Astrocyte (in vitro differentiated cells and primary cell): ENCODE results near the gene CSNK1E. TPM values are rescaled to one million over a fixed set of nuclear protein-coding genes. Genes with fewer than 3 reads are reported as not detected.
A peak's percentile ranks its signal among the peaks of the same experiment; 100 is the strongest.

Experiments
- DNase-seq: peaks from one replicate; pipeline ENCODE4 v3.0.0-alpha.2; 2010; ENCODE audit warnings: low read depth
- FAIRE-seq: peaks from 2 replicates; lab custom pipeline; 2011; peaks lifted over from hg19 to GRCh38; lab: Jason Lieb, UNC
- H2AFZ ChIP-seq: 2 replicates; pipeline ENCODE4 v1.6.0; 2012; ENCODE audit warnings: low read depth, low read length, inconsistent platforms
- H3K27ac ChIP-seq: 2 replicates; pipeline ENCODE4 v1.5.1; 2011; ENCODE audit warnings: low read depth, low read length, inconsistent platforms
- H3K27me3 ChIP-seq: 2 replicates; pipeline ENCODE4 v1.6.0; 2011; ENCODE audit warnings: low read length, inconsistent platforms; ENCODE audit not compliant: insufficient read depth
- H3K36me3 ChIP-seq: 2 replicates; pipeline ENCODE4 v1.5.1; 2011; ENCODE audit warnings: low read length, inconsistent platforms; ENCODE audit not compliant: insufficient read depth
- H3K4me1 ChIP-seq: 2 replicates; pipeline ENCODE4 v1.5.1; 2011; ENCODE audit warnings: low read length, inconsistent platforms; ENCODE audit not compliant: insufficient read depth
- H3K4me2 ChIP-seq: 2 replicates; pipeline ENCODE4 v1.6.0; 2012; ENCODE audit warnings: low read length, inconsistent platforms
- H3K4me3 ChIP-seq: 2 replicates; pipeline ENCODE4 v1.5.1; 2011; ENCODE audit warnings: low read depth, mild to moderate bottlenecking, low read length, inconsistent platforms; ENCODE audit not compliant: insufficient read depth
- H3K79me2 ChIP-seq: 2 replicates; pipeline ENCODE4 v1.6.0; 2012; ENCODE audit warnings: mild to moderate bottlenecking, low read length, inconsistent platforms; ENCODE audit not compliant: insufficient read depth
- H3K9ac ChIP-seq: 2 replicates; pipeline ENCODE4 v1.6.0; 2012; ENCODE audit warnings: mild to moderate bottlenecking, low read length, inconsistent platforms
- H3K9me3 ChIP-seq: 2 replicates; pipeline ENCODE4 v1.5.1; 2012; ENCODE audit warnings: low read depth, mild to moderate bottlenecking, low read length, inconsistent platforms; ENCODE audit not compliant: insufficient read depth
- H4K20me1 ChIP-seq: 2 replicates; pipeline ENCODE4 v1.6.0; 2012; ENCODE audit warnings: low read length, inconsistent platforms; ENCODE audit not compliant: insufficient read depth
- H3K27ac Mint-ChIP-seq: one replicate; pipeline ENCODE4 v1.8.0; 2021; ENCODE audit warnings: mild to moderate bottlenecking, mixed read lengths; ENCODE audit not compliant: unreplicated experiment
- H3K27me3 Mint-ChIP-seq: one replicate; pipeline ENCODE4 v1.8.0; 2021; ENCODE audit warnings: low read depth, mixed read lengths; ENCODE audit not compliant: unreplicated experiment
- H3K36me3 Mint-ChIP-seq: one replicate; pipeline ENCODE4 v1.8.0; 2021; ENCODE audit warnings: low read depth, mixed read lengths; ENCODE audit not compliant: unreplicated experiment
- H3K4me1 Mint-ChIP-seq: one replicate; pipeline ENCODE4 v1.8.0; 2021; ENCODE audit warnings: low read depth, mixed read lengths; ENCODE audit not compliant: unreplicated experiment
- H3K4me3 Mint-ChIP-seq: one replicate; pipeline ENCODE4 v1.8.0; 2021; ENCODE audit warnings: mild to moderate bottlenecking, moderate library complexity, mixed read lengths; ENCODE audit not compliant: unreplicated experiment
- H3K9me3 Mint-ChIP-seq: one replicate; pipeline ENCODE4 v1.8.0; 2021; ENCODE audit warnings: mild to moderate bottlenecking, mixed read lengths; ENCODE audit not compliant: unreplicated experiment
- CTCF ChIP-seq: IDR thresholded peaks from 2 replicates; pipeline ENCODE4 v1.5.1; 2011; ENCODE audit warnings: low read depth, mild to moderate bottlenecking, inconsistent platforms, low read length, moderate library complexity; ENCODE audit not compliant: insufficient read depth
- EZH2 ChIP-seq: IDR thresholded peaks from 2 replicates; pipeline ENCODE4 v1.6.1; 2012; ENCODE audit warnings: mild to moderate bottlenecking, low read length, inconsistent platforms; ENCODE audit not compliant: insufficient read depth
- total RNA-seq: library from RNA; stranded (reverse); gene quantifications from 2 replicates; pipeline ENCODE4 v1.2.1, GENCODE V29; 2021

The CSNK1E gene
- total RNA-seq, 1 donor from 2014 or later: 171 TPM

GRCh38 chr22:38347944-38348750 is 30.9 kb upstream of the CSNK1E start:
- Mint-ChIP-seq H3K27me3 (peaks cover 2% of the 10 kb centered on the region), H3K36me3 (peaks cover 2% of the 10 kb centered on the region), H3K9me3 (no peaks in the 10 kb centered on the region), H3K4me3 (no peak overlapping the region), H3K4me1 (peaks cover 3% of the 10 kb centered on the region), H3K27ac (peak overlapping the region; percentile 62)
- H3K4me2 ChIP-seq: no peak overlapping the region
- no peak for TF ChIP-seq CTCF
- no peak for TF ChIP-seq EZH2
- no peak overlapping the region for H3K27ac ChIP-seq
- no peaks in the 10 kb centered on the region for H3K27me3 ChIP-seq
- H2AFZ ChIP-seq: no peak overlapping the region
- no peak for FAIRE-seq
- no peak overlapping the region for H3K9ac ChIP-seq
- DNase-seq: no peak
- no peaks in the 10 kb centered on the region for H4K20me1 ChIP-seq
- H3K4me1 ChIP-seq: no peaks in the 10 kb centered on the region
- no peaks in the 10 kb centered on the region for H3K36me3 ChIP-seq
- H3K4me3 ChIP-seq: no peak overlapping the region
- H3K9me3 ChIP-seq: no peaks in the 10 kb centered on the region
- H3K79me2 ChIP-seq: no peaks in the 10 kb centered on the region

- Histone ChIP-seq H3K36me3 (no peaks in the 10 kb centered on the region), H3K79me2 (no peaks in the 10 kb centered on the region), H3K4me1 (no peaks in the 10 kb centered on the region), H4K20me1 (no peaks in the 10 kb centered on the region), H2AFZ (no peak overlapping the region), H3K4me3 (no peak overlapping the region), H3K9me3 (no peaks in the 10 kb centered on the region), H3K4me2 (no peak overlapping the region), H3K27ac (no peak overlapping the region), H3K27me3 (no peaks in the 10 kb centered on the region), H3K9ac (no peak overlapping the region)
- Mint-ChIP-seq H3K9me3 (no peaks in the 10 kb centered on the region), H3K27ac (peak overlapping the region; percentile 23), H3K4me3 (no peak overlapping the region), H3K36me3 (peaks cover 2% of the 10 kb centered on the region), H3K27me3 (peaks cover 2% of the 10 kb centered on the region), H3K4me1 (peaks cover 3% of the 10 kb centered on the region)
- DNase-seq: no peak
- TF ChIP-seq EZH2 (no peak), CTCF (no peak)
- FAIRE-seq: no peak
Measured at GRCh38 chr22:38347181-38347943, 30.1 kb upstream of the CSNK1E start.
